Measurements from ENCODE around the gene MLH3. TPM values are rescaled to one million over a fixed set of nuclear protein-coding genes. Genes with fewer than 3 reads are reported as not detected.

Gene MLH3
- total RNA-seq, 5 donors from 2014 or later (not counting 1 experiment from before 2014, with no cell fraction given) = 17.3 to 28.2 (median 22.1) TPM

GRCh38 chr14:75022655-75023054 lies 28.6 kb downstream of the MLH3 start:
- no peak overlapping the region for H3K4me3 ChIP-seq (ENCODE audit: control insufficient read depth in 1 of 2, extremely low read depth in 1 of 2, low read length in 1 of 2)
- DNase-seq = peak in 2 of 35 experiments; percentile 11 to 15
- Mint-ChIP-seq H3K27ac (no peak overlapping the region), H3K4me3 (no peak overlapping the region), H3K36me3 (peaks cover 34% of the 10 kb centered on the region), H3K27me3 (no peaks in the 10 kb centered on the region), H3K9me3 (no peaks in the 10 kb centered on the region), H3K4me1 (no peaks in the 10 kb centered on the region)
- H3K9me3 ChIP-seq = no peaks in the 10 kb centered on the region
- ChIA-PET CTCF (interaction anchor here in 1 of 2 donors (0.7 to 0.9 kb wide), 2 partner anchors 78 to 467 kb away, joined by 3 read pairs; no protein-coding TSS in a partner anchor), POLR2A (interaction anchor here in 1 of 2 donors (0.7 to 0.9 kb wide), 2 partner anchors 19 to 280 kb away, joined by 3 read pairs; no protein-coding TSS in a partner anchor)
- no peak for ATAC-seq (replicated peaks in 1 of 4)
- H3K27me3 ChIP-seq (replicated peaks in 1 of 2; ENCODE audit: control insufficient read depth in 2 of 2, extremely low read depth in 1 of 2, insufficient read depth in 2 of 2, low read length in 1 of 2) = no peaks in the 10 kb centered on the region
- 90% methylated on average over 4 of the region's 8 CpGs for WGBS (ENCODE audit: insufficient coverage)
- H3K36me3 ChIP-seq (ENCODE audit: control insufficient read depth in 2 of 2, extremely low read depth in 1 of 2, insufficient read depth in 1 of 2, low read length in 1 of 2) = peaks cover 4 to 43% of the 10 kb centered on the region in 2 donors
- H3K27ac ChIP-seq (ENCODE audit: low read length) = no peak overlapping the region
- no peaks in the 10 kb centered on the region for H3K4me1 ChIP-seq (ENCODE audit: control insufficient read depth in 1 of 2, extremely low read depth in 1 of 2, insufficient read depth in 2 of 2, low read length in 2 of 2)

DNA sequence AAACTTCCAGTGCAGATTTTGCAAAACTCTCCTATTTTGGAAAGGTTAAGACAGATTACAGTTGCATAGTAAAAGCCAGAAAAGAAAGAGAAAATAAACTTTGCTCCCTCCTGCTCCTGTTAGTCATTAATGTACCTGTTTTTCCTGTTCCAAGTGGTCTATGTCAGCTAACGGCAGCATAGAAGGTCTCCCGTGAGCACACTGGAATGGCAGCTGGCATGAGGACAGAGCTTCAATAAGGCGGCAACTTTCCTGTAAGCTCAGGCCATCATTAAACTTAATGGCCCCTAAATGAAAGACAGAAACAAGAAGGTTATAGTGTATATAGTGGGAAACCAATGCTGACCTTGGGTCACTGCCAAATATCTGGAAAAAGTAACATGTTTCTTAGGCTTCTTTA lies 32.6 kb downstream of the MLH3 start:
- peak overlapping the region in 1 of 2 donors; percentile 44 for H3K27ac Mint-ChIP-seq
- no peaks in the 10 kb centered on the region for H3K27me3 ChIP-seq (replicated peaks in 1 of 2; ENCODE audit: control insufficient read depth in 2 of 2, extremely low read depth in 1 of 2, insufficient read depth in 2 of 2, low read length in 1 of 2)
- WGBS (ENCODE audit: insufficient coverage) = 96% methylated on average over 3 of the region's 3 CpGs
- peaks cover 7 to 60% of the 10 kb centered on the region in 2 donors for H3K36me3 ChIP-seq (ENCODE audit: control insufficient read depth in 2 of 2, extremely low read depth in 1 of 2, insufficient read depth in 1 of 2, low read length in 1 of 2)
- ChIA-PET POLR2A (interaction anchor here (0.5 to 1.2 kb wide), 3 partner anchors 12 to 154 kb away, joined by 3 to 11 read pairs (median 5); no protein-coding TSS in a partner anchor), CTCF (interaction anchor here (0.6 to 0.7 kb wide), 3 partner anchors 61 to 158 kb away, joined by 3 to 8 read pairs (median 5); no protein-coding TSS in a partner anchor)
- H3K4me3 Mint-ChIP-seq = no peak overlapping the region
- H3K9me3 Mint-ChIP-seq = no peaks in the 10 kb centered on the region
- no peak overlapping the region for H3K27ac ChIP-seq (ENCODE audit: low read length)
- no peak for DNase-seq
- no peaks in the 10 kb centered on the region for H3K4me1 Mint-ChIP-seq
- peaks cover 53% of the 10 kb centered on the region for H3K36me3 Mint-ChIP-seq
- H3K9me3 ChIP-seq = no peaks in the 10 kb centered on the region
- H3K4me1 ChIP-seq (ENCODE audit: control insufficient read depth in 1 of 2, extremely low read depth in 1 of 2, insufficient read depth in 2 of 2, low read length in 2 of 2) = no peaks in the 10 kb centered on the region
- H3K4me3 ChIP-seq (ENCODE audit: control insufficient read depth in 1 of 2, extremely low read depth in 1 of 2, low read length in 1 of 2) = no peak overlapping the region
- H3K27me3 Mint-ChIP-seq = no peaks in the 10 kb centered on the region
- ATAC-seq (replicated peaks in 1 of 4) = no peak

DNA sequence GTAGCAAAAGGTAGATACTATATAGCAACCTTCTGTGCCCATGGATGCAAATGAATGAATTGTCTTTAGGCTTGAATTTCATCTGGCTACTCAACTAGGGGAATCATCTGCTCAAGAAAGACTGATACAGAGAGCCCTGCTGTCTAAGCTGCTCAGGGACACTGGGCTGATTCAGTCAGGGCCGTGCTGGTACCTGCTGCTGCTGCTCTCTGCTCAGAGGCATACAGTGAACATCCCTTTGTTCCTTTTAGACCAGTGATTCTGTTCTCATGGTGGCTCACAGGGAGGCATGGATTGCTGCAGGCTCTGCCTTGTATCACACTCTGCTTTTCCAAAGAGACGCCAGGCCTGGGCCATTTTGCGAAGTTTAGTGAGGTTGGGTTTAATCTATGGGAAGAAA lies 34.5 kb downstream of the MLH3 start:
- WGBS (ENCODE audit: insufficient coverage) = 100% methylated on average over 1 of the region's 3 CpGs
- no peak for DNase-seq
- no peaks in the 10 kb centered on the region for H3K9me3 ChIP-seq
- Mint-ChIP-seq H3K36me3 (peaks cover 44% of the 10 kb centered on the region), H3K27ac (no peak overlapping the region), H3K27me3 (no peaks in the 10 kb centered on the region), H3K4me3 (no peak overlapping the region), H3K4me1 (peaks cover 0 to 1% (median under 1%) of the 10 kb centered on the region in 3 donors), H3K9me3 (no peaks in the 10 kb centered on the region)
- ChIA-PET POLR2A (interaction anchor here in 1 of 2 donors (0.7 kb wide), 2 partner anchors 14 to 25 kb away, joined by 3 to 5 read pairs; partner anchors contain the start of gene EIF2B2), CTCF (no interaction called here)
- H3K4me1 ChIP-seq (ENCODE audit: control insufficient read depth in 1 of 2, extremely low read depth in 1 of 2, insufficient read depth in 2 of 2, low read length in 2 of 2) = no peaks in the 10 kb centered on the region
- H3K27me3 ChIP-seq (replicated peaks in 1 of 2; ENCODE audit: control insufficient read depth in 2 of 2, extremely low read depth in 1 of 2, insufficient read depth in 2 of 2, low read length in 1 of 2) = no peaks in the 10 kb centered on the region
- peaks cover 3 to 63% of the 10 kb centered on the region in 2 donors for H3K36me3 ChIP-seq (ENCODE audit: control insufficient read depth in 2 of 2, extremely low read depth in 1 of 2, insufficient read depth in 1 of 2, low read length in 1 of 2)
- no peak overlapping the region for H3K27ac ChIP-seq (ENCODE audit: low read length)
- no peak for ATAC-seq (replicated peaks in 1 of 4)
- no peak overlapping the region for H3K4me3 ChIP-seq (ENCODE audit: control insufficient read depth in 1 of 2, extremely low read depth in 1 of 2, low read length in 1 of 2)

DNA sequence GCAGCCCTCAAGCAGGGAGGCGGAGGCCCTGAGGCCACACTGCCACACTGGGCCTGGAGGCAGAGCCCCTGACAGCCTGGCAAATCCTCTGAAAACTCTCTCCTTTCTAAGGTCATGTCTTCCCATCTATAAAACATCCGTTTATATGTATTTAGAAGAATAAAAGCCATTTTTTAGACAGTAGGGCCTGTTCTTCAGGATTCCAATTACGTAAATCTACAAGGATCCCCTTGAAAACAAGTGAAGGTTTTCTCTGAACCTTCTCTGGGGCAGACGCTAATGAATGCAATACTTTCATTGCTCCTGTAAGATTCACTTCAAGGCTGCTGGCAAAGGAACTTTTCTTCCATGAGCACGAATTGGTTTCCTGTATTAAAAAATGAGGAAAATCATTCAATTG lies 35.8 kb downstream of the MLH3 start:
- Mint-ChIP-seq H3K36me3 (peaks cover 40% of the 10 kb centered on the region), H3K9me3 (no peaks in the 10 kb centered on the region), H3K27ac (peak overlapping the region in 1 of 2 donors; percentile 48), H3K4me1 (peaks cover 7 to 12% (median 10%) of the 10 kb centered on the region in 3 donors), H3K27me3 (no peaks in the 10 kb centered on the region), H3K4me3 (no peak overlapping the region)
- Histone ChIP-seq H3K36me3 (ENCODE audit: control insufficient read depth in 2 of 2, extremely low read depth in 1 of 2, insufficient read depth in 1 of 2, low read length in 1 of 2) (peaks cover 3 to 67% of the 10 kb centered on the region in 2 donors), H3K4me1 (ENCODE audit: control insufficient read depth in 1 of 2, extremely low read depth in 1 of 2, insufficient read depth in 2 of 2, low read length in 2 of 2) (no peaks in the 10 kb centered on the region), H3K9me3 (no peaks in the 10 kb centered on the region), H3K4me3 (ENCODE audit: control insufficient read depth in 1 of 2, extremely low read depth in 1 of 2, low read length in 1 of 2) (no peak overlapping the region), H3K27ac (ENCODE audit: low read length) (no peak overlapping the region), H3K27me3 (replicated peaks in 1 of 2; ENCODE audit: control insufficient read depth in 2 of 2, extremely low read depth in 1 of 2, insufficient read depth in 2 of 2, low read length in 1 of 2) (no peaks in the 10 kb centered on the region)
- WGBS (ENCODE audit: insufficient coverage) = no CpG with 5 or more reads among the region's 5 CpGs
- no peak for DNase-seq
- ChIA-PET CTCF (no interaction called here), POLR2A (no interaction called here)
- no peak for ATAC-seq (replicated peaks in 1 of 4)

DNA sequence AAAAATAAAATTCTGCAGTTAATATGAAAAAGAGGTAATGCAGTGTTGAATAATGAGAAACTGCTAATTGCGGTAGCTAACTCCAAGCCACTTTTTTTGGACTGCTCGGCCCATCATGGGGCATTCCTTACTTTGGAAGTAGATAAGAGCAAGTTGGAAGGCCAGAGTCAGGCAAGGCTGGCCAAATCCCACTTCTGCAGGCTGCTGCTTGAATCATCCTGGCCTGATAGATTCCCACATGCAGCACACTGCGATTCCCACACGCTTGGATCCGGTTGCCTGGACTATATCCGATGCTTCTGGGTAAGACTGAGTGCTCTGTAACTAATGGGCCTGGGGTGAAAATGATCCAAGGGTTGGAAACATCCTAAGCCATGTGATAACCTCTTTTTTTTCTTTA lies 38.0 kb downstream of the MLH3 start:
- no peak overlapping the region for H3K27ac Mint-ChIP-seq
- no peak overlapping the region for H3K27ac ChIP-seq (ENCODE audit: low read length)
- 100% methylated on average over 2 of the region's 6 CpGs for WGBS (ENCODE audit: insufficient coverage)

DNA sequence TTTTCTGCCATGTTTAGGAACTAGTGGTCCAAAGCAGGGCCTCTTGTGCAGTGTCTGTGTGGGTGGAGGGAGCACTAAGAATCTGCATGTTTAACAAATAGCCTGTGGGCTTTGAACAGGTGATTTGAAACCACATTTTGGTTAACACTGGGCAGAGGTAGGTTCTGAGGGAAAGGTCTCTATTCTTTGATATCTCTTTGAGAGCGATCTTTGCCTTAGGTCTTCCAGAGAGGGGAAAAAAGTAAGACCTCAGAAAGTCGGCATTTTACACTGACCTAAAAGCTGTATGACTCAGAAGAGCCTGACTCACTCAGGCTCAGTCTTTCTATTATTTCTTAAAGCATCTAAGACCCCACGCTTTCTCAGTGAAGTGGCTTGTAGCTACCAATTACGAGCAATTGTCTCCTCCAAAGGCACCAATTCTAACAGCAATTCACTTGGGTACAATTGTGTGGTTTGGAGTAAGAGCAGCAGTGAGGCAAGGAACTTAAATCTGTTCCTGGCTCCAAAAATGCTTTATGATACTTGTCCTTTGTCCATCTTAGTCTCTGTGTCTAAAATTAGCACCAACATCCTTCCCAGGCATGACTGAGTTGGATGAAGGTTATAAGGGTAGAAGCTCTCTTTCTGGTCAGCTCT lies 39.8 kb downstream of the MLH3 start:
- no peaks in the 10 kb centered on the region for H3K9me3 Mint-ChIP-seq
- Histone ChIP-seq H3K4me3 (ENCODE audit: control insufficient read depth in 1 of 2, extremely low read depth in 1 of 2, low read length in 1 of 2) (no peak overlapping the region), H3K27ac (ENCODE audit: low read length) (no peak overlapping the region), H3K27me3 (replicated peaks in 1 of 2; ENCODE audit: control insufficient read depth in 2 of 2, extremely low read depth in 1 of 2, insufficient read depth in 2 of 2, low read length in 1 of 2) (no peaks in the 10 kb centered on the region), H3K36me3 (ENCODE audit: control insufficient read depth in 2 of 2, extremely low read depth in 1 of 2, insufficient read depth in 1 of 2, low read length in 1 of 2) (peaks cover 0 to 80% of the 10 kb centered on the region in 2 donors), H3K4me1 (ENCODE audit: control insufficient read depth in 1 of 2, extremely low read depth in 1 of 2, insufficient read depth in 2 of 2, low read length in 2 of 2) (peaks cover 0 to 3% of the 10 kb centered on the region in 2 experiments), H3K9me3 (no peaks in the 10 kb centered on the region)
- ChIA-PET CTCF (interaction anchor here in 1 of 2 donors (0.7 kb wide), 1 partner anchor 12 kb away, joined by 3 read pairs; no protein-coding TSS in a partner anchor), POLR2A (no interaction called here)
- no peaks in the 10 kb centered on the region for H3K27me3 Mint-ChIP-seq
- no peak overlapping the region for H3K4me3 Mint-ChIP-seq
- no CpG with 5 or more reads among the region's 4 CpGs for WGBS (ENCODE audit: insufficient coverage)
- H3K27ac Mint-ChIP-seq = peak overlapping the region; percentile 65 to 88
- DNase-seq = no peak
- peaks cover 53% of the 10 kb centered on the region for H3K36me3 Mint-ChIP-seq
- peak in 2 of 4 experiments; percentile 29 to 36 for ATAC-seq (replicated peaks in 1 of 4)
- H3K4me1 Mint-ChIP-seq = peaks cover 16 to 23% (median 19%) of the 10 kb centered on the region in 3 donors

More for the DNA sequence above, 38.0 kb downstream of the MLH3 start:
- no peak for DNase-seq
- no peaks in the 10 kb centered on the region for H3K4me1 ChIP-seq (ENCODE audit: control insufficient read depth in 1 of 2, extremely low read depth in 1 of 2, insufficient read depth in 2 of 2, low read length in 2 of 2)
- H3K27me3 ChIP-seq (replicated peaks in 1 of 2; ENCODE audit: control insufficient read depth in 2 of 2, extremely low read depth in 1 of 2, insufficient read depth in 2 of 2, low read length in 1 of 2) = no peaks in the 10 kb centered on the region
- H3K9me3 ChIP-seq = no peaks in the 10 kb centered on the region
- Mint-ChIP-seq H3K9me3 (no peaks in the 10 kb centered on the region), H3K4me1 (peaks cover 7 to 12% (median 10%) of the 10 kb centered on the region in 3 donors), H3K27me3 (no peaks in the 10 kb centered on the region), H3K4me3 (no peak overlapping the region), H3K36me3 (peaks cover 43% of the 10 kb centered on the region)
- CTCF ChIA-PET = interaction anchor here in 1 of 2 donors (0.5 kb wide), 1 partner anchor 21 kb away, joined by 6 read pairs; no protein-coding TSS in a partner anchor
- ATAC-seq (replicated peaks in 1 of 4) = no peak
- H3K36me3 ChIP-seq (ENCODE audit: control insufficient read depth in 2 of 2, extremely low read depth in 1 of 2, insufficient read depth in 1 of 2, low read length in 1 of 2) = peaks cover 3 to 77% of the 10 kb centered on the region in 2 donors
- POLR2A ChIA-PET = no interaction called here
- no peak overlapping the region for H3K4me3 ChIP-seq (ENCODE audit: control insufficient read depth in 1 of 2, extremely low read depth in 1 of 2, low read length in 1 of 2)

All from T-cell (primary cell).